Amniotic epithelial cell (primary cell): ENCODE results near the gene SNPH.

Source experiments
- DNase-seq: peaks from one replicate; pipeline ENCODE4 v3.0.0-alpha.2; 2010; ENCODE audit warnings: low read depth

Gene SNPH

DNA sequence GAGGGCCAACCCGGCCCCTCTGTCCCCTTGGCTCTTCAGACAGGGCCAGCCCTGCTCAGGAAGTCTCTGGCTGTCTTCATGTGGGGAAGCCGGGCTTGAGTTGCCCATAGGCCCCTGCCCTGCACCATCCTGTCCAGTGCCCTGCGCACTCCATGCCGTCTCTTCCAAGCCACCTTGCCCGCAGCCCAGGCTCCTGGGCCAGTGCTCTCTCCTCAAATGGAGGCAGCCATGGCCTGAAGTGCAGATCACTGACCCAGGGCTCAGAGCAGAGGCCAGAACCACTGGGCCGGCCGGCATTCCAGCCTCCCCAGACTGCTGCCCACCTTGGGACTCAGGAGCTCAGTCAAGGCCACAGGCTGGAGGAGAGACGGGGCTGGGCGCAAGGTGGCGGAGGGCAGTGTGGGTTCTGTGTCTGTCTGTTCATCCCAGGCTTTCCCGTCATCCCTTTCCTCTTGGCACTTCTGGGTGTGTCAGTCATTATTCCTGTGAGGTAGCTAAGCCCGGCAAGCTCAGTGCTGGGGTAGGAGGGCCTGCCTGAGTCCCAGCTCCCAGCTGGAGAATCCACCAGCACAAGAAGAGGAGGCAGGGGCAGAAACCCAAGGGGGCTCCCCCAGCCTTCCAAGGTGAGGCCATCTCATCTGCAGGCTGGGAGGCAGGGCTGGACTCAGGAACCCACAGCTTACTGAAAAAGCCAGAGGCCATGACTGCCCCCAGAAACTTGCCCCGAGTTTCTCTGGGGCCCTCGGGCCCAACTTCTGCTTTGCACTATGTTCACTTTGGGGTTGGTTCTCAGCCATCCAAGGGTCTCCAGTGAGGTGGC lies 40.4 kb downstream of the SNPH start:
- no peak for DNase-seq

DNA sequence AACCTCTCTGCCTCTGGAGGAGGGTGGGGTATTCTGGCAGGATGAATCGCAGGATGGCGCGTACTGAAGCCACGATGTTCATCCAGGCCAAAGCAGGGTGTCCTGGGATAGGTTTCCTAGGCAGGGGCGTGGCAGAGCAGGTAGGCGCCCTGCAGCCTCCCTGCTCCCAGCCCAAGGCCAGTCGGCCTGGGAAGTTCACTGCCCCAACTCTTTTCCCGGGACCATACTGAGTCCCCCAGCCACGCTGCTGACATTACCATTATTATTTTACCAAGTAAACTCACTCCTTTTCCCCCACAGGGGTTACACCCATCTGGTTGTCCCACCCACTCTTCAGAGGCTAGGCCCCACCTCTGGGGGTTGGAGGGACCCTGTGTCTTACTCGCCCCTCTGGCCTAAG lies 41.1 kb downstream of the SNPH start:
- no peak for DNase-seq

DNA sequence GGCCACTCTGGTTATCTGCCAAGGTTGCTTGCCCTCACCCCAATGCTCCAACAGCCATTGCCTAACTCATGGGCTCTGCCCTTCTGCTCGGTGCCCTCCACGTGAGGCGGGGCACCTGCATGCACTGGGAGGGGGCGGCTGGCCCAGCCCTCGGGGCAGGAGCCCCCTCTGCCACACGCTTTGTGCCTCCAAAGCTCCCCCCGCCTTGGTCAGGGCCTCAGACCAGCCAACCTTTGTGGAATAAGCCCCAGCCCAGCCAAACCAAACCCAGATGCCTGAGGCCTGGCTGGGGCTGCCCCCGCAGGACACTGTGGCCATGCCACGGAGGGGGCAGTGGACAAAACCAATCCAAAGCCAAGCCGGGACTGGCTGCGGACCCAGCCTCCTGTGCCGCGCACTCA lies 41.5 kb downstream of the SNPH start:
- no peak for DNase-seq

DNA sequence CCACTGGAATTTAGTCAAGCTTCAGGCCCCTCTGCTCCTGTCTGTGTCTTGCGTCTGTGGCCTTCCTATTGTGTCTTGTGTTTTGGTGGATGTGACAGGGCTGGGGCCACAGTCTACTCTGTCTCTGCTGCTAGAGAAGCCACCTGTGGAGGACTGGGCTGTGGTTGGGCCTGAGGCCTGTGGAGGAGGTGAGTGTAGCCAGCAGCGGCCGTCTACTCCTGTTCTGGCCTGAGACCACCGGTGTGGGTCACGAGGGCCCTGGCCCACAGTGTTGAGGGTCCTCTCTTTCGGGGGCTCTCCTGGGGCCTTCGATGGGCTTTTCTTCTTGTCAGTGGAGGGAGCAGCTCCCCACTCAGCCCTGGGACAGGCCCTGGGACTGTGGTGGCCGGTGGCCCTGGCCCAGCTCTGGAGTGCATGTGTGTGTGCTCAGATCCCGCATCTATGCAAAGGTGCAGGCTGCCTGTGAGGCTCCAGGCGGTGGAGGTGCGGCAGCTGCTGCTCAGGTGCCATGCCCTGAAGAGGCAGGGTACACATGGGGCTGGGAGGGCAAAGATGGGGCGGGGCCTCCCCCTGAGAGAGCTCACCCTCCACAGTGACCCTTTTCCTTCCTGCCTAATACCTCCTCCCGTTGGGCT lies 42.1 kb downstream of the SNPH start:
- no peak for DNase-seq

DNA sequence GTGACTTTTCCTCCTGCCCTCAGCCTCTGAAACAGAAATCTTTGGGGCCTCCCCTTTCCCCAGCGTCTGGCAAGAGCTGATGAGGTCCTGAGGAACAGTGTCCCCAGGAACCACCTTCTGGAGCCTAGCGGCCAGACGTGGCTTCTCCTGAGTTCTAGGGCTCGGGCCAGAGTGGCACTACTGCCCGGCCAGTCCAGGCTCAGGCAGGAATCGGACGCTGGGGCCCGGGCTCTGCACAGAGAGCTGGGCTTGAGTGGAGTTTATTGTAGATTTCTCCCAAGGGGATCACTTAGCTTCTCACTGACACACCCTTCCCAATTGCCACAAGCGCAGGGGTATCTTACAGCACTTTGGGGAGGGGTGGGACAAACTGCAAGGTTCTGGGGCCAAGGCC lies 42.6 kb downstream of the SNPH start:
- no peak for DNase-seq

DNA sequence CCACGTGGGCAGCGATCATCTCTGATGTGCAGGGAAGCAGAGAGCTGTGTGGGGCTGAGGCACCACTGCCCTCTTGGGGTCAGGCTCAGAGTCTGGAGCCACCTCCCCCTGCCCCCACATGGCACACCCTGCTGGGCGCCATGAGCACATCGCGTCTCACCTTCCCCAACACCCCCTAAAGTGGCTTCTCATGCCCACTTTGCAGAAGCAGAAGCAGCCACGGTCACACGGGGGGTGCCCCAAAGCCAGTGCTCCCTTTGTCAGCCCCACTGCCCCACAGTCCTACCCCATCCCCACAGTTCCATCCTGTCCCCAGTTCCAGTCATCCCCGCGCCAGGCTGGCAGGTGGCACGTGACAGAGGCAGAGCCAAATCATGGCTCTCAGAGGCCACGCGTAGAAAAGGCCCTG lies 43.3 kb downstream of the SNPH start:
- DNase-seq, result no peak

DNA sequence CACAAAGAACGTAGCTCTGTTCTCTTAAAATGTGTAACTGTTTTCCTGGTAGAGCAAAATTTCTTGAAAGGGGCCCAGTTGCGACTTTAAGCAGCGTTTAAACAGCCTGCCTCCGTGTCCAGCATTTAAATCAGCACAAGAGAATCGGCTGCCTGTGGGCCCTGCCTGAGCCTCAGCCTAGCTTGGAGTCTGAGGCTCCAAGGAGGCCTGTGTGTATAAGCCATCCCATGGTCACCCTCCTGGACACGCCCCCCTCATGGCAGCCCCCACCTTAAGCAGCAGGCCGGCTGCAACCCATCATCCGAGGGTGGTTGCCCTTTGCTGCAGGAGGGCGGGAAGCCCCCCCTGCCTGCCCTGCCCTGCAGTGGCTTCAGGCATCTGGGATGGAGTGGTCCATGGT lies 44.0 kb downstream of the SNPH start:
- no peak for DNase-seq

DNA sequence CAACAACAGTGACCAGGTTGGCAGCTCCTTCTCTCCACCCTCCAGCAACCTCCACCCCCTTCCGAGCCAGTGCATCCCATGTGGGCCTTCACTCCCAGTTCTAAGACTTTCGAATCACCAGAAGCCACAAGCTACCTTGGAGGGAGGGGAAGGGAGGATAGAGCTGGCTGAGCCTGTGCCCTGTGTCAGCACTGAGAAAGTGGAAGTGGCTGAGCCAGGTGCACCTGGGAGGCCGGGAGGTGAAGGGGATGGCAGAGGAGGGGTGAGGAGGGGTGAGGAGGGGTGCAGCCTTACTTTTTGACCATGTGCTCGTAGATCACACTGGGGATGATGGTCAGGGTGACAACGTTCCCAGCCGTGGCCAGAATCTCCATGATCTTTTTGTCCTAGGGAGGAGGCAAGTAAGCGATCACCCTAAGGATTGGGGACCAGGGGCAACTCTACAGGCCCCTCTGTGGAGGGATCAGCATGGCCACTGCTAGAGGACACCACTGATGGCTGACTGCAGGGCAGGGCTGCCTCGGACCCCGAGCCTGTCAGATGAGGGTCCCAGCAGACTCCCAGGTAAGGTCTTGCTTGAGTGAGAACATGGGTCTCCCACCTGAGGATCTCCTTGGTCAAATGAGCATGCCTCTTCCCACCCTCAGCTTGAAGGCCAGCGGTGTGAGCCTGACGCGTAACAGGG lies 44.6 kb downstream of the SNPH start:
- DNase-seq, result no peak

DNA sequence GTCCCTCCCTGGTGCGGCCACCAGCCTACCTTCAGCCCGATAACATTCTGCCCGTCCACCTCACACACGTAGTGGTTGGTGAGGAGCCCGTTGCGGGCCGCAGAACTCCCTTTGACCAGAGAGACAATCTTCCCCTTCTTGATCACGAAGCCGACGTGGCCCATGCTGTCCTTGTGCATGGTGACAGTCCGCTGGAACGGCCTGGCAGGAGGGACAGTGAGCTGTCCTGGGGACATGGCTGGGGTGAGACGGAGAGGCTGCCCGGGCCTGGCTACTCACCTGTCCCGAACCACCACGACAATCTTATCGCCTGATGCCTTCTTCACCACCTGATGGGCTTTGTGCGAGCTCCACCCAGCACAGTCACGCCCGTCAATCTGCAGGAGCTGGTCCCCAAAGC lies 46.2 kb downstream of the SNPH start:
- DNase-seq, result no peak

DNA sequence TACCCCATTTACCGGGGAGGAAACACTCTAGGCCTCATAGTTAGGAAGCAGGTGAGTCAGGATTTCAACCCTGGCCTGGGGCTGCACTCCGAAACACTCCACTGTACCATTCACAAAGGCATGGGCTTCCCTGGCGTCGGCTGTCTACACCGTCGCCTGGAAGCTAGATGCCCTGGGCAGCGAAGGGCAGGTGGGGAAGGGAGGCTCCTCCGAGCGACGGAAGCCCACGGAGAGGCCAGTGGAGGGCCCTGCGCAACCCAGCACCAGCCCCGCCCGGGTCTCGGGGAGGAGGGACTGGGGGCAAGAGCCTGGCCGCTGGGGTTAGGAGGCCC lies 46.8 kb downstream of the SNPH start:
- no peak for DNase-seq

DNA sequence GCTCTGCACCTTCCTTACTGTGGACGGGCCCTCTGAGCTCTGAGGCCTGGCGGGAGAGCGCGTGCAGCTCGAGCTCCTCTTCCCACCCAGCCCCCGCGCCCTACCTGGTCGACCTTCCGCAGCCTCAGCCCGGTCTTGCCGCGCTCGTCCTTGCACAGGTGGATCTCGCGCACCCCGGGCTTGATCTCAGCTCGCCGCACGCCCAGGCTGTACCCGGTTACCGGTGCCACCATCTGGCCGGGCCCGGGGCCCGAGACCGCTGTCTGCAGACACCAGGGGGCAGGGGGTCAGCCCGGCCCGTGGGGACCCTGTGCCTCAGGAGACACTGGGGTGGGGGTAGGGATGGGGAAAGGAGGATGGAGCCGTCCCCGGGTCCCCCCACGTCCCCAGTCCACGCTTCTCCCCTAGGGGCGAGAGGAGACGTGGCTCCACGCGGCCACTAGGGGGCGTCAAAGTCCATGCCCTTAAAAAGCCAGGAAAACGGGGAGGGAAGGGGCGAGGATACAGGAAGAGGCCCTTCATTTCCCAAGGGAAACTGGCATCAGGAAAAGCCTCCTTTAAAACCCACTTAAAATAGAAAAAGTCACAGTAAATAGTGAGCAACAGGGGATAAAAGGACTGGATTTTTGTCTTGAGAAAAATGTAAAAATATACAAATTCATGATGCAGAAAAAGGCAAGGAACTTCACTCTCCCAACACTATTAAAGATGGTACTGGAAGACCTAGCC lies 47.3 kb downstream of the SNPH start:
- DNase-seq, result peak; percentile 67

DNA sequence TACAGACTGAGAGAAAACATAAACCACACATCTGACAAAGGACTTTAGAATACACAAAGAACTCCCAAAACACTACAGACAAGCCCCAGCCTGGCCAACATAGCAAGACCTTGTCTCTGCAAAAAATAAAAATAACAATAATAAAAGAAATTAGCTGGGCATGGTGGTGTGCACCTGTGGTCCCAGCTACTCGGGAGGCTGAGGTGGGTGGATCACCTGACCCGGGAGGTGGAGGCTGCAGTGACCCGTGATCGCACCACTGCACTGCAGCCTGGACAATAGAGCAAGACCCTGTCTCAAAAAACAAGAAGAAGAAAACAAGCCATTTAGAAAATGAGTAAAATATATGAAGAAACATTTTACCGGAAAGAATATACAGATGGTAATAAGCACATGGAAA lies 49.7 kb downstream of the SNPH start:
- no peak for DNase-seq

DNA sequence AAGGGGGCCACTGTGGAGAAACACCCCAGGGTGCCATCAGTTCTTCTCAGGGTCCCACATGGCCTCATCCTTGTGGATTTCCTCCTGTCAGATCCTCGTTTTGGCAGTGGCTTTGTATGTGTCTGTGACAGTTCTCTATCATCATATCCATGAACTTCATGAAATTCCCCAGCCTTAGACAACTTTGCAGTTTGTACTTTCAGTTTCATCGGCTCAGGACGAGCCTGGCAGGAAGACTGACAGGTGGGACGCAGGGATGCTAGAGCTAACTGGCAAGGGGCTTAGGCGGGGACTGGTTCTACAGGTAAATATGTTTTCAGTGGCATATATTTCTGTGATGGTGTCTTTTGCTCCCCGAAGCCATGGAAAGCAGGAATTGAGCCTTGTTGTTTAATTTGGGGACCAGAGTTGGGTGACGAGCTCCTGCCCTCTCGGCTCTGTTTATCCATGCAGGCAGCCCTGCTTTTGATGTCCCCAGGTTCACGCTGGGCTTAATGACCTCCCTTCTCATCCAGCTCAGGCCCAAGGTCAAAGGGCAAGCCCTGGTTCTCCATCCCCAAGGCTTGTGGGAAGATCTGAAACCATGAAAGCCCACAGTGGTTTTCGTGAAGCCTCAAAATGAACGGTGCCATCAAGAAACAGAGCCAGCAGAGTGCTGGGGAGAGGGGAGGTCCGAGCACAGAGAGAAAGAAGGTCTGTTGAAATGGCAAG lies 51.6 kb downstream of the SNPH start:
- no peak for DNase-seq

DNA sequence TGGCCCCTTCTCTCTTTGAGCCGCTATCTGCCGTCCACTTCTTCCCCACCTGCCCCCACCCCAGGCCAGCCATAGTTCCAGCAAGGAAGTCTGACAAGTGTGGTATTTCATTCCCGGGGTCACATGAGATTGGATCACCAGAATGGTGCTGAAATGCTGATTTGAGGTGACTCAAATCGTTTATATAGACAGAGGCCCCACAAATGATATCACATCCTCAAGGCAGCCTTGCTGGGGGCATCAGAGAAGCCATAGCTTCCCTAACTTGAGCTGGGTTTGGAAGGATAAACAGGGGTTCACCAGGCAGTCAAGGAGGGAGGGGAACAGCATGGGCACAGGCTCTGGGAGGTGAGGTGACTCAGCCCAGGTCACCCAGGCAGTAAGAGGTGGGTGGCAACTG lies 53.0 kb downstream of the SNPH start:
- no peak for DNase-seq

DNA sequence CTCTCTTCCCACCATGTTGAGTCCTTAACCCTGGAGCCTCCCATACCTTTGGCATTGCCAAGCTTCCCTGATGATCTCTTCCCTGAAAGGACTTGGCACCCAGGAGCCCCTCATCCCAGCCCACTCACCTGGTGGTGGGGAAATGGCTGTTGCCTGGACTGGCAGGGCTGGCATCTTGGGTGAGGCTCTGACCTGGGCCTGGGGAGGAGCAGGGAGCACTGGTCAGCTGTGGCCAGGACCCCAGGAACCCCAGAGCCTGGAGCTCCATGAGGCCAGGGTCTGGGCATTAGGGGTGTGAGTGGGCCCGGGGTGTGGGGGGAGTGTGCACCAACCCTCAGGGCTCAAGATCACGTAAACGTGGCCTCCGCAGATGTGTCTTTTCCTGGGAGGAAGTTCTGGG lies 53.4 kb downstream of the SNPH start:
- no peak for DNase-seq

DNA sequence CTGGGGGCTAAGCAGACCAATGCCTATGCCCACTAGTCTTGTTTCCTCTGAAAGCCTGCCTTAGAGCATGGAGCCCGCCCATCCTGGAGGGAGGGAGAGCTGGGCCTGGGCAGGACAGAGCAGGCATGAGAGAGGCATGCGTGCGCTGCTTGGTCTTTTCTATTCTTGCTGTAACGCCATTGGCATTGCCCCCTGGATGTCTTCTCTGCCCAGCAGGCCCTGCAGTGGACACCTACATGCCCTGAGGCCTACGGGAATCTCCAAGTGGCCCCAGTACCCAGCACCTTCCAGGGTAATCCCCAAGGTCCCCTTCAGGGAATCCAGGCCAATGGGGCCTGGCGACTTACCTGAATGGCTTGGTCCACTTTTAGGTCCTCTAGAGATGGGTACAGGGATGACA lies 53.9 kb downstream of the SNPH start:
- DNase-seq, result no peak

DNA sequence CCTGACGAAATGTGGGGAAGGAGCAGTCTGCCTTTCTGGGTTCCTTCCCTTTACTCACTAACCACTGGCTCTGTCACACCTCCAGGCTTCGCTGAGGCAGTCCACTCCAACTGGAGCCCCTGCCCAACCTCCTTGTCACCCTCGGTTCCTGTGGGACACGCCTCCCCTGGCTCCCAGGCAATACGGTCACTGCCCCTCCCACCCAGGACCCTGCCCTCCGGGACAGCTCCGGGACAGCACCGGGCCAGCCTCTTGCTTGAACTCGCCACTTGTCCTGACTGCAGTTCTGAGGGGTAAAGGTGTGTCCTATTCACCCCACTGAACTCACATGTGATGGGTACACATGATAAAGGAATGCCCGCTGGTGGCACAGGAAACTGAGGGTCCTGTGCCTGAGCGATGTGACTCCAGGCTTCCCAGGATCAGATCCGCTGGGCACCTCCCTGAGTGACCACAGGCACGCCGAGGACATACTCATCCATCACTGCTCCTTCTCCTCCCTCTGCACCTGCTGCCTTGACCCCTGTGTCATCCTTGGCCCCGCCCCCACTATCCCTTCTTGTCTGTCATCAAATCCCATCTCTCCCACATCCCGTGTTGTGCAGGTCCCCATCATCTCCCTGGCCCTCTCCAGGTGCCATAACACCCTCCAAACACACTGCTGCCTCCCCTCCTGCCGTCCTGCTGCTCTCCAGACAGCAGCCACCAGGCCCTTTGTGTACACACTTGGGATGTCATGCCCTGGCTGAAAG lies 55.0 kb downstream of the SNPH start:
- no peak for DNase-seq

DNA sequence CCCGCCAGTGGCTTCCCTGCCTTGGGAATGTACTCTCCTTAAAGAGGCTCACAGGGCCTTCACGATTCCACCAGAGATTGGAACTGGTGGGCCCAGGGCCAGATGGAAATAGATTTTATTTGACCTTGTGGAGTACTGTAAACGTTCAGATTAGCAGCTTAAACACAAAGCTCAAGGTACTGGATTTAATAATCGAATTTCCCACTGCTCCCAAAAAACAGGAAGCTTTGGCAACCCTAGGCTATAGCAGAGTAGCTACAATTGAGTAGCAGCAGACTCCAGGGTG lies 55.5 kb downstream of the SNPH start:
- DNase-seq, result no peak

DNA sequence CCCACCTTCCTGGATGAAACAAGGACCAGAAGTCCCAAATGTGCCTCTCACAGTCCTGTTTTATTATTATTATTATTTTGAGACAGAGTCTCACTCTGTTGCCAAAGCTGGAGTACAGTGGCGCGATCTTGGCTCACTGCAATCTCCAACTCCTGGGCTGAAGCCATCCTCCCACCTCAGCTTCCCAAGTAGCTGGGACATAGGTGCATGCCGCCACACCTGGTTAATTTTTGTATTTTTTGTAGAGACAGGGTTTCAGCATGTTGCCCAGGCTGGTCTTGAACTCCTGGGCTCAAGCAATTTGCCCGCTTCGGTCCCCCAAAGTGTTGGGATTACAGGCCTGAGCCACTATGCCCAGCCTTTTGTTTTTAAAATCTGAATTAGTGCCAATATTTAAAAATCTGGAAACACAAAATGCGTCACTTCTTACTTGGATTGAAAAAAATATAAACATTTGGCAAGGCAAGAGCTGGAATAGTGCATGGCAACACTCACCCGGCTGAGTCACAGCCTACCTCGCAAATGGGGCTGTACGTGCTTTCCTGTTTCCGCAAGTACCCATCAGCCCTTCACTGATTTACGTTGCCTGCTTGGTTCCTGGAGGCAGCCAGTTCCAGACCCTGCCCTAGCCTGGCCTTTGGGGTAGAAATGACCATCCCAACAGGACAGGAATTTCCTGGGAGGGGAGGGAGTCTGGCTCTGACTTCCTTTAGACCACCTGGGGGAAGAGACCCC lies 56.6 kb downstream of the SNPH start:
- DNase-seq, result peak; percentile 99

DNA sequence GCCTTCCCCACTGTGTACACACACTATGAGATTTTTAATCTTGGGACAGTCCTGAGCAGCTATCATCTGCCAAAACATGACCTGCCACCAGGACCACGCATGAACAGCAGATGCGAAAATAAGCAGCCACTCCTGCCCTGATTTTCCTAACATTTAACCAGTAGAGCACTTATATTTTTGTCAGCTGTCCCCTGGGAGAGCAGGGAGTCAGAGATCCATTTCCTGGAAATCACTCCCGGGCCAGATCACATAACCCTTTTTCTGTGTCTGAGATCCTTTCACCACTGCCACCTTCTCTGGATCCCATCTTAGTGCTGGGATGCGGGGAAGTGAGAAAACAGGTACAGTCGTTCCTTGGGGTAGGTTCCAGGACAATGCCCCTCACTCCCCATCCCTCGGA lies 57.2 kb downstream of the SNPH start:
- no peak for DNase-seq
